ENCODE data around the gene HDGFL2. TPM values are rescaled to one million over a fixed set of nuclear protein-coding genes. Genes with fewer than 3 reads are reported as not detected.
A peak's percentile ranks its signal among the peaks of the same experiment; 100 is the strongest.

The HDGFL2 gene
- total and polyA plus RNA-seq, 5 donors from 2014 or later = 11.5 to 32.7 (median 12.2) TPM

GRCh38 chr19:4441994-4442818 is 29.9 kb upstream of the HDGFL2 start:
- Histone ChIP-seq H3K4me1 (ENCODE audit: control insufficient read depth, insufficient read depth, low read length, poor library complexity, severe bottlenecking) (no peaks in the 10 kb centered on the region), H3K27ac (ENCODE audit: insufficient read depth, low read length, poor library complexity, severe bottlenecking) (no peak overlapping the region), H3K36me3 (ENCODE audit: control insufficient read depth, insufficient read depth, low read length) (peaks cover 18% of the 10 kb centered on the region), H3K9me3 (ENCODE audit: control insufficient read depth in 2 of 2, low read length in 2 of 2) (no peaks in the 10 kb centered on the region), H3K27me3 (ENCODE audit: control insufficient read depth, insufficient read depth, low read length) (no peaks in the 10 kb centered on the region), H3K4me3 (ENCODE audit: low read depth, low read length) (no peak overlapping the region)
- peaks cover 0 to 4% (median 0%) of the 10 kb centered on the region in 4 donors for H3K4me1 Mint-ChIP-seq
- peak overlapping the region in 2 of 3 donors; percentile 61 to 91 for H3K27ac Mint-ChIP-seq
- H3K36me3 Mint-ChIP-seq = peaks cover 8% of the 10 kb centered on the region
- H3K9me3 Mint-ChIP-seq = no peaks in the 10 kb centered on the region
- H3K4me3 Mint-ChIP-seq = no peak overlapping the region
- no peaks in the 10 kb centered on the region for H3K27me3 Mint-ChIP-seq
- no peak for DNase-seq
- ATAC-seq (ENCODE audit: low read depth in 2 of 2) = no peak

GRCh38 chr19:4442819-4443146 is 29.3 kb upstream of the HDGFL2 start:
- DNase-seq = no peak
- no peak for ATAC-seq (ENCODE audit: low read depth in 2 of 2)
- Mint-ChIP-seq H3K4me3 (no peak overlapping the region), H3K9me3 (no peaks in the 10 kb centered on the region), H3K27me3 (no peaks in the 10 kb centered on the region), H3K27ac (no peak overlapping the region), H3K4me1 (peaks cover 0 to 4% (median 0%) of the 10 kb centered on the region in 4 donors), H3K36me3 (peaks cover 8% of the 10 kb centered on the region)
- Histone ChIP-seq H3K27me3 (ENCODE audit: control insufficient read depth, insufficient read depth, low read length) (no peaks in the 10 kb centered on the region), H3K36me3 (ENCODE audit: control insufficient read depth, insufficient read depth, low read length) (peaks cover 23% of the 10 kb centered on the region), H3K4me1 (ENCODE audit: control insufficient read depth, insufficient read depth, low read length, poor library complexity, severe bottlenecking) (no peaks in the 10 kb centered on the region), H3K9me3 (ENCODE audit: control insufficient read depth in 2 of 2, low read length in 2 of 2) (no peaks in the 10 kb centered on the region), H3K27ac (ENCODE audit: insufficient read depth, low read length, poor library complexity, severe bottlenecking) (no peak overlapping the region), H3K4me3 (ENCODE audit: low read depth, low read length) (no peak overlapping the region)

GRCh38 chr19:4443188-4443587 is 28.9 kb upstream of the HDGFL2 start:
- H3K27me3 ChIP-seq (ENCODE audit: control insufficient read depth, insufficient read depth, low read length) = no peaks in the 10 kb centered on the region
- ATAC-seq (ENCODE audit: low read depth in 2 of 2) (no peak), DNase-seq (no peak)
- H3K9me3 Mint-ChIP-seq = no peaks in the 10 kb centered on the region
- H3K27ac ChIP-seq (ENCODE audit: insufficient read depth, low read length, poor library complexity, severe bottlenecking) = no peak overlapping the region
- H3K4me1 Mint-ChIP-seq = peaks cover 0 to 4% (median 0%) of the 10 kb centered on the region in 4 donors
- H3K27ac Mint-ChIP-seq = no peak overlapping the region
- no peak overlapping the region for H3K4me3 Mint-ChIP-seq
- H3K4me3 ChIP-seq (ENCODE audit: low read depth, low read length) = no peak overlapping the region
- H3K9me3 ChIP-seq (ENCODE audit: control insufficient read depth in 2 of 2, low read length in 2 of 2) = no peaks in the 10 kb centered on the region
- H3K4me1 ChIP-seq (ENCODE audit: control insufficient read depth, insufficient read depth, low read length, poor library complexity, severe bottlenecking) = no peaks in the 10 kb centered on the region
- no peaks in the 10 kb centered on the region for H3K27me3 Mint-ChIP-seq
- H3K36me3 ChIP-seq (ENCODE audit: control insufficient read depth, insufficient read depth, low read length) = peaks cover 27% of the 10 kb centered on the region
- peaks cover 6% of the 10 kb centered on the region for H3K36me3 Mint-ChIP-seq

GRCh38 chr19:4443966-4444764 is 27.9 kb upstream of the HDGFL2 start:
- H3K4me3 Mint-ChIP-seq = no peak overlapping the region
- H3K36me3 ChIP-seq (ENCODE audit: control insufficient read depth, insufficient read depth, low read length) = peaks cover 37% of the 10 kb centered on the region
- DNase-seq (no peak), ATAC-seq (ENCODE audit: low read depth in 2 of 2) (no peak)
- no peaks in the 10 kb centered on the region for H3K9me3 Mint-ChIP-seq
- H3K27me3 ChIP-seq (ENCODE audit: control insufficient read depth, insufficient read depth, low read length) = no peaks in the 10 kb centered on the region
- peaks cover 0 to 4% (median 0%) of the 10 kb centered on the region in 4 donors for H3K4me1 Mint-ChIP-seq
- no peaks in the 10 kb centered on the region for H3K27me3 Mint-ChIP-seq
- no peak overlapping the region for H3K4me3 ChIP-seq (ENCODE audit: low read depth, low read length)
- H3K27ac Mint-ChIP-seq = peak overlapping the region in 1 of 3 donors; percentile 26
- no peak overlapping the region for H3K27ac ChIP-seq (ENCODE audit: insufficient read depth, low read length, poor library complexity, severe bottlenecking)
- H3K4me1 ChIP-seq (ENCODE audit: control insufficient read depth, insufficient read depth, low read length, poor library complexity, severe bottlenecking) = no peaks in the 10 kb centered on the region
- no peaks in the 10 kb centered on the region for H3K9me3 ChIP-seq (ENCODE audit: control insufficient read depth in 2 of 2, low read length in 2 of 2)
- peaks cover 5% of the 10 kb centered on the region for H3K36me3 Mint-ChIP-seq

- peak in 1 of 2 donors; percentile 17 for ATAC-seq (ENCODE audit: low read depth in 2 of 2)
- no peaks in the 10 kb centered on the region for H3K9me3 ChIP-seq (ENCODE audit: control insufficient read depth in 2 of 2, low read length in 2 of 2)
- H3K4me3 ChIP-seq (ENCODE audit: low read depth, low read length) = no peak overlapping the region
- Mint-ChIP-seq H3K27me3 (no peaks in the 10 kb centered on the region), H3K27ac (no peak overlapping the region), H3K36me3 (peaks cover 8% of the 10 kb centered on the region), H3K4me3 (no peak overlapping the region), H3K4me1 (peaks cover 0 to 4% (median 0%) of the 10 kb centered on the region in 4 donors), H3K9me3 (no peaks in the 10 kb centered on the region)
- no peak for DNase-seq
- H3K4me1 ChIP-seq (ENCODE audit: control insufficient read depth, insufficient read depth, low read length, poor library complexity, severe bottlenecking) = no peaks in the 10 kb centered on the region
- no peaks in the 10 kb centered on the region for H3K27me3 ChIP-seq (ENCODE audit: control insufficient read depth, insufficient read depth, low read length)
- no peak overlapping the region for H3K27ac ChIP-seq (ENCODE audit: insufficient read depth, low read length, poor library complexity, severe bottlenecking)
- H3K36me3 ChIP-seq (ENCODE audit: control insufficient read depth, insufficient read depth, low read length) = peaks cover 43% of the 10 kb centered on the region
Measured at GRCh38 chr19:4444765-4445741, 27.0 kb upstream of the HDGFL2 start.

GRCh38 chr19:4445963-4446703 is 26.0 kb upstream of the HDGFL2 start:
- H3K36me3 Mint-ChIP-seq = peaks cover 12% of the 10 kb centered on the region
- peaks cover 46% of the 10 kb centered on the region for H3K36me3 ChIP-seq (ENCODE audit: control insufficient read depth, insufficient read depth, low read length)
- H3K4me3 Mint-ChIP-seq = no peak overlapping the region
- no peak for ATAC-seq (ENCODE audit: low read depth in 2 of 2)
- no peaks in the 10 kb centered on the region for H3K9me3 Mint-ChIP-seq
- H3K27me3 Mint-ChIP-seq = no peaks in the 10 kb centered on the region
- H3K27ac Mint-ChIP-seq = no peak overlapping the region
- H3K27me3 ChIP-seq (ENCODE audit: control insufficient read depth, insufficient read depth, low read length) = no peaks in the 10 kb centered on the region
- H3K4me1 Mint-ChIP-seq = peaks cover 0 to 4% (median 0%) of the 10 kb centered on the region in 4 donors
- DNase-seq = no peak
- H3K9me3 ChIP-seq (ENCODE audit: control insufficient read depth in 2 of 2, low read length in 2 of 2) = no peaks in the 10 kb centered on the region
- no peak overlapping the region for H3K4me3 ChIP-seq (ENCODE audit: low read depth, low read length)
- no peak overlapping the region for H3K27ac ChIP-seq (ENCODE audit: insufficient read depth, low read length, poor library complexity, severe bottlenecking)
- H3K4me1 ChIP-seq (ENCODE audit: control insufficient read depth, insufficient read depth, low read length, poor library complexity, severe bottlenecking) = no peaks in the 10 kb centered on the region

Data from CD4-positive, CD25-positive, alpha-beta regulatory T cell (primary cell).